Trophoblast cell (in vitro differentiated cells and primary cell): ENCODE measurements around the gene PRKX.
"Not testable (repeated sequence)": the region's sequence is repeated elsewhere in the genome, so short reads cannot be mapped to it uniquely, and the experiment has no call there.

Experiments used
- DNase-seq, 2 donors: peaks; one replicate each; pipeline ENCODE4 v3.0.0-alpha.2; 2016
- H2AFZ ChIP-seq: 2 replicates; pipeline ENCODE4 v1.6.1; 2013; ENCODE audit warnings: low read length, moderate library complexity, mild to moderate bottlenecking; ENCODE audit not compliant: insufficient read depth, poor library complexity
- H2AK5ac ChIP-seq: 2 replicates; pipeline ENCODE4 v1.6.1; 2013; ENCODE audit warnings: mild to moderate bottlenecking, low read length
- H2BK120ac ChIP-seq: 2 replicates; pipeline ENCODE4 v1.6.1; 2013; ENCODE audit warnings: low read length, mild to moderate bottlenecking, moderate library complexity; ENCODE audit not compliant: insufficient read depth, poor library complexity
- H2BK12ac ChIP-seq: 2 replicates; pipeline ENCODE4 v1.6.1; 2013; ENCODE audit warnings: mild to moderate bottlenecking, low read length, moderate library complexity
- H2BK5ac ChIP-seq: 2 replicates; pipeline ENCODE4 v1.6.1; 2013; ENCODE audit warnings: low read length, low read depth, moderate library complexity, mild to moderate bottlenecking; ENCODE audit not compliant: poor library complexity
- H3K14ac ChIP-seq: 2 replicates; pipeline ENCODE4 v1.6.1; 2013; ENCODE audit warnings: mild to moderate bottlenecking, low read length
- H3K18ac ChIP-seq: 2 replicates; pipeline ENCODE4 v1.6.1; 2013; ENCODE audit warnings: mild to moderate bottlenecking, low read length
- H3K23ac ChIP-seq: 2 replicates; pipeline ENCODE4 v1.6.1; 2013; ENCODE audit warnings: low read length
- H3K27ac ChIP-seq: 2 replicates; pipeline ENCODE4 v1.5.1; 2013; ENCODE audit warnings: low read depth, mild to moderate bottlenecking, inconsistent platforms, low read length, moderate library complexity
- H3K27me3 ChIP-seq: 2 replicates; pipeline ENCODE4 v1.6.1; 2013; ENCODE audit warnings: inconsistent platforms, mild to moderate bottlenecking, low read length, moderate library complexity; ENCODE audit not compliant: insufficient read depth
- H3K36me3 ChIP-seq, 2 experiments: 1 replicate in 1 of 2; 2 replicates in 1 of 2; pipeline ENCODE4 v1.6.1; 2013; ENCODE audit warnings: low read length in 2 of 2, mild to moderate bottlenecking in 2 of 2, moderate library complexity in 1 of 2; ENCODE audit not compliant: insufficient read depth in 2 of 2, control insufficient read depth in 1 of 2
- H3K4ac ChIP-seq: 2 replicates; pipeline ENCODE4 v1.6.1; 2013; ENCODE audit warnings: low read depth, mild to moderate bottlenecking, low read length, moderate library complexity
- H3K4me1 ChIP-seq, 2 experiments: 1 replicate in 1 of 2; 2 replicates in 1 of 2; pipeline ENCODE4 v1.6.1; 2013; ENCODE audit warnings: low read length in 2 of 2, mild to moderate bottlenecking in 2 of 2, moderate library complexity in 1 of 2; ENCODE audit not compliant: insufficient read depth in 2 of 2, control insufficient read depth in 1 of 2
- H3K4me2 ChIP-seq: 2 replicates; pipeline ENCODE4 v1.6.1; 2013; ENCODE audit warnings: inconsistent platforms, mild to moderate bottlenecking, low read length, moderate library complexity
- H3K4me3 ChIP-seq: 2 replicates; pipeline ENCODE4 v1.5.1; 2013; ENCODE audit warnings: mild to moderate bottlenecking, low read depth, low read length, inconsistent platforms
- H3K79me1 ChIP-seq: one replicate; pipeline ENCODE4 v1.6.1; 2013; ENCODE audit warnings: low read length
- H3K79me2 ChIP-seq: 2 replicates; pipeline ENCODE4 v1.6.1; 2013; ENCODE audit warnings: low read length, mild to moderate bottlenecking; ENCODE audit not compliant: control insufficient read depth, insufficient read depth, poor library complexity
- H3K9ac ChIP-seq: 2 replicates; pipeline ENCODE4 v1.6.1; 2013; ENCODE audit warnings: mild to moderate bottlenecking, low read length
- H3K9me3 ChIP-seq: 2 replicates; pipeline ENCODE4 v1.6.1; 2013; ENCODE audit warnings: low read depth, mild to moderate bottlenecking, control low read depth, inconsistent platforms, low read length; ENCODE audit not compliant: insufficient read depth
- H4K12ac ChIP-seq: 2 replicates; pipeline ENCODE4 v1.6.1; 2013; ENCODE audit warnings: low read depth, mild to moderate bottlenecking, low read length, moderate library complexity
- H4K8ac ChIP-seq: 2 replicates; pipeline ENCODE4 v1.6.1; 2013; ENCODE audit warnings: low read depth, mild to moderate bottlenecking, low read length, moderate library complexity
- H4K91ac ChIP-seq: one replicate; pipeline ENCODE4 v1.6.1; 2013; ENCODE audit warnings: low read depth, mild to moderate bottlenecking, low read length, moderate library complexity
- WGBS: extraction: QIAGEN DNeasy Blood & Tissue Kit; methylation state at CpG from one replicate; pipeline ENCODE4 v1.1.7; 2013; ENCODE audit warnings: missing lambda C conversion rate; ENCODE audit not compliant: insufficient read length, insufficient coverage; ENCODE audit errors: extremely low coverage; 5-methylcytosine and 5-hydroxymethylcytosine counted together

Gene PRKX

DNA sequence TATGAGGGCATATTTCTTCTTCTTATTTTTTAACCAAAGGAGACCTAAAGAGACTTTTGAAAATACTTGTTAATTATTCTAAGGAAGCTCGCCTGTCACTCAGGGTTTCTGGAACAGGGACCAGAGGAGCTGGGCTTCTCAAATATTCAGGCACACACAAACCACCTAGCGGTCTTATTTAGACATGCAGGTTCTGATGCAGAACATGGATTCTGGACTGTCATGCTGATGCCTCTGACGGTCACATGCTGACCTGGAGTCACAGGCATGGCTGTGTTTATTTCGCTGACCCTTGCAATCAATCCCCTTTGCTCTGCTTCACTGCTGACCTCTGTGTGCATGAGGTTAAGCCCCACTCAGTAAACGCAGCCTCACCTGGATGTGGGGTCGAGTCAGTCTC is 101.7 kb downstream of the PRKX start:
- H3K14ac ChIP-seq, H3K4me3 ChIP-seq, H2BK120ac ChIP-seq, H3K23ac ChIP-seq, H2AK5ac ChIP-seq, H3K9me3 ChIP-seq, H3K27me3 ChIP-seq, H3K36me3 ChIP-seq, H3K18ac ChIP-seq, H4K91ac ChIP-seq, H4K8ac ChIP-seq, H3K27ac ChIP-seq, H4K12ac ChIP-seq, DNase-seq, H3K9ac ChIP-seq, H3K4me1 ChIP-seq, H3K79me1 ChIP-seq, H2AFZ ChIP-seq, H2BK12ac ChIP-seq, H2BK5ac ChIP-seq, H3K4ac ChIP-seq, H3K4me2 ChIP-seq, H3K79me2 ChIP-seq: not testable (repeated sequence)
- no CpG with 5 or more reads among the region's 6 CpGs for WGBS

DNA sequence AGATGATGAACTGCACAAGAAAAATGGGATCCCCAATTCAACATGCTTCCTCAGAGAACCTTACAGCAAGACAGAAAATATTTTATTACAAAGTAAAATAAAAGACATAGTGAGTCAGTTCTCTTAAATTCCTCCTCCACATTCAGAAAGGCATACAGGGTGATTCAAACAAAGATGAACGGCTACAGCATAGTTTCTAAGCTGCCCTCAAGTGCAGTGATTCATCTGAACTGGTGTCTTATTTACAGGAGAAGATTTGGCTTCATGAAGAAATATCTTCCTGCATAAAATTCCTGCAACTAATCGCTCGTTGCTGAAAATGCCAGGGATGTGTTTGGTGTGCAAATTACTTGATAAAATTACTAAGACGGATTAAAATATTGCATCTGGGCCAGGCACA is 103.6 kb downstream of the PRKX start:
- H2AFZ ChIP-seq = no peak overlapping the region
- H3K23ac ChIP-seq = no peak overlapping the region
- no peak overlapping the region for H4K8ac ChIP-seq
- no peaks in the 10 kb centered on the region for H3K9me3 ChIP-seq
- no CpG with 5 or more reads among the region's 4 CpGs for WGBS
- H2AK5ac ChIP-seq = no peak overlapping the region
- no peak overlapping the region for H3K9ac ChIP-seq
- H4K12ac ChIP-seq = no peak overlapping the region
- no peak overlapping the region for H3K4me2 ChIP-seq
- no peak overlapping the region for H2BK120ac ChIP-seq
- H3K79me1 ChIP-seq = no peaks in the 10 kb centered on the region
- no peak overlapping the region for H4K91ac ChIP-seq
- peaks cover 2 to 5% of the 10 kb centered on the region in 2 experiments for H3K36me3 ChIP-seq
- H2BK12ac ChIP-seq = no peak overlapping the region
- H3K18ac ChIP-seq = no peak overlapping the region
- no peak overlapping the region for H3K4me3 ChIP-seq
- no peaks in the 10 kb centered on the region for H3K4me1 ChIP-seq
- no peak for DNase-seq
- H3K79me2 ChIP-seq = no peaks in the 10 kb centered on the region
- H3K27ac ChIP-seq = no peak overlapping the region
- H2BK5ac ChIP-seq = no peak overlapping the region
- no peaks in the 10 kb centered on the region for H3K27me3 ChIP-seq
- H3K14ac ChIP-seq = no peak overlapping the region
- H3K4ac ChIP-seq = no peak overlapping the region

DNA sequence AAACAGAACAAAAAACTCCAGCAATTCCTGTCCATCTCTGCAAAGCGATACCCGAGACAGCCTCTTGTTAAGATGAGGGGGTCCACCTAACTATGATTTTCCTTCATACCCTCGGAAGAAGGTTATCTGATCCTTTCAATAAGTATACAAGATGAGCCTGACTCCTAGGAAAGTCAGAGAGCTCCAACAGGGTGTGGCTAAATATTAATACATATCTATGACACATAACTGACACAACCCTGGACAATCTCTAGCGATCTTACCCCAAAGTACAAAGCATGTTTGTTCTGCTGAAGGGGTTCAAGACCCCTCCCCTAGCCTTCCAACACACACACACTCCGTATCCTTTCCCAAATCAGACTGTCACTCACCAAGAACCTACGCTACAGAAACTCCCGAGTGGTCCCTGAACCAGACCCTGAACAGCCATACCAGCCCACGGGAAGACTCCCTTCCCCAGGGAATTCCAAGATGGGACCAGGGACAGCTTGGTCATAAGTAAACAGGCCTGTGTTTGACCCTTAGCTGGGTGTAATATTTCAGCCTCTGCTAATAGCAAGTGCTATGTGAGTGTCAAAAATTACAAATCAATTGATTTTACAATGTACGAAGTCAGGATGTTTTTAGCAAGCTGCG is 110.3 kb downstream of the PRKX start:
- no peaks in the 10 kb centered on the region for H3K79me2 ChIP-seq
- no peaks in the 10 kb centered on the region for H3K4me1 ChIP-seq
- no peak overlapping the region for H3K14ac ChIP-seq
- no peak overlapping the region for H4K12ac ChIP-seq
- H2AK5ac ChIP-seq = no peak overlapping the region
- DNase-seq = no peak
- no peak overlapping the region for H2AFZ ChIP-seq
- no peak overlapping the region for H4K8ac ChIP-seq
- H3K27me3 ChIP-seq = no peaks in the 10 kb centered on the region
- H3K79me1 ChIP-seq = no peaks in the 10 kb centered on the region
- no peak overlapping the region for H3K4ac ChIP-seq
- H3K23ac ChIP-seq = no peak overlapping the region
- H3K27ac ChIP-seq = no peak overlapping the region
- no peak overlapping the region for H4K91ac ChIP-seq
- WGBS = no CpG with 5 or more reads among the region's 10 CpGs
- H2BK12ac ChIP-seq = no peak overlapping the region
- no peaks in the 10 kb centered on the region for H3K9me3 ChIP-seq
- peaks cover 0 to 2% of the 10 kb centered on the region in 2 experiments for H3K36me3 ChIP-seq
- H2BK120ac ChIP-seq = no peak overlapping the region
- no peak overlapping the region for H3K18ac ChIP-seq
- H3K4me2 ChIP-seq = no peak overlapping the region
- H3K9ac ChIP-seq = no peak overlapping the region
- no peak overlapping the region for H3K4me3 ChIP-seq
- no peak overlapping the region for H2BK5ac ChIP-seq

DNA sequence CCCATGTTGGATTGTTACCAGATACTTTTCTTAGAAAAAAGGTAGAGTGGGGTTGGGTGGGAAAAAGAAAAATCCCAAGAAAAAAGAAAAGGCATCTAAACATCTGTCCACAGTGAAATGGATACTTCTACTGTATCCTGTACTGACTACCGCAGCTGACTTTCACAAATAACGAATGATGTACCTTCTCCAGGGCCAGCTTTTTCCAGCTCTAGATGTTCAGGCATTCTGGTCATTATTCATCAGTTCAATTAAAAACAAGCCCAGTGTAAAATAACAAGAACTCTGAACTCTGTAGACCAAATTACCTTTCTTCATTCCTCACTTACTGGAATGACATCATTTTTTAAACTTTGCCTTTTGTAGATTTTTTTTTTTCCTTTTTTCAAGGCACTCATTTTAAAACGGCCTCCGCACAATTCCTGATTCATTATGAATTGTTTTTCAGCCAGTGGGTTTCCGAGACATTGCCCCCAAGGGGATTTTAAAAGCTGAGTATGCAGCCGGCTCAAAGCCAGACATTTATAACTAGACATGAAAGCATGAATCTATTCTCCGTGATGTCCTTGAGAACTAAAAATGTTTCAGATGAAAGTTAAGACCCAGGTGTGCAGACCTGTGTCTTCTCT is 113.5 kb downstream of the PRKX start:
- H3K36me3 ChIP-seq = peaks cover 0 to 2% of the 10 kb centered on the region in 2 experiments
- H4K91ac ChIP-seq = no peak overlapping the region
- no peak overlapping the region for H3K4me3 ChIP-seq
- no peaks in the 10 kb centered on the region for H3K79me1 ChIP-seq
- H3K9me3 ChIP-seq = no peaks in the 10 kb centered on the region
- H3K4ac ChIP-seq = no peak overlapping the region
- H3K27me3 ChIP-seq = no peaks in the 10 kb centered on the region
- no CpG with 5 or more reads among the region's 7 CpGs for WGBS
- no peak overlapping the region for H3K18ac ChIP-seq
- no peak overlapping the region for H4K12ac ChIP-seq
- no peak for DNase-seq
- H2BK120ac ChIP-seq = no peak overlapping the region
- H3K14ac ChIP-seq = no peak overlapping the region
- no peak overlapping the region for H3K23ac ChIP-seq
- no peak overlapping the region for H3K4me2 ChIP-seq
- no peak overlapping the region for H2BK5ac ChIP-seq
- no peak overlapping the region for H3K9ac ChIP-seq
- H2BK12ac ChIP-seq = no peak overlapping the region
- H2AFZ ChIP-seq = no peak overlapping the region
- H3K79me2 ChIP-seq = no peaks in the 10 kb centered on the region
- H3K4me1 ChIP-seq = no peaks in the 10 kb centered on the region
- H2AK5ac ChIP-seq = no peak overlapping the region
- H4K8ac ChIP-seq = no peak overlapping the region
- H3K27ac ChIP-seq = no peak overlapping the region
